WTC11 (cell line): ENCODE results near the gene FYN. TPM values are rescaled to one million over a fixed set of nuclear protein-coding genes. Genes with fewer than 3 reads are reported as not detected.

Source experiments
- ATAC-seq: fragments of 200-7000 bp; cut with Tn5 transposase; 2 replicates; pipeline ENCODE4 v1.10.0; 2021; ENCODE audit warnings: mild to moderate bottlenecking, moderate library complexity
- CTCF ChIA-PET: fragments of 300-600 bp; sonication (Branson Sonifier 250); formaldehyde crosslinking; loops from one replicate; lab custom pipeline; 2021; ENCODE audit warnings: antibody characterized with exemption; lab: Charles Lee
- POLR2A ChIA-PET: fragments of 350-600 bp; sonication (Branson Sonifier 250); formaldehyde crosslinking; loops from one replicate; lab custom pipeline; 2021; ENCODE audit warnings: antibody characterized with exemption; lab: Charles Lee
- DNase-seq: peaks from one replicate; pipeline ENCODE4 v3.0.0; 2021; ENCODE audit warnings: low spot score
- H3K27ac Mint-ChIP-seq: 2 replicates; pipeline ENCODE4 v1.8.0; 2021; ENCODE audit warnings: mixed read lengths
- H3K27me3 Mint-ChIP-seq: 2 replicates; pipeline ENCODE4 v1.8.0; 2021; ENCODE audit warnings: low read depth, mild to moderate bottlenecking, moderate library complexity, mixed read lengths
- H3K36me3 Mint-ChIP-seq: 2 replicates; pipeline ENCODE4 v1.8.0; 2021; ENCODE audit warnings: mixed read lengths
- H3K4me1 Mint-ChIP-seq: 2 replicates; pipeline ENCODE4 v1.8.0; 2022; ENCODE audit warnings: mixed read lengths
- H3K4me3 Mint-ChIP-seq: 2 replicates; pipeline ENCODE4 v1.8.0; 2021; ENCODE audit warnings: mild to moderate bottlenecking, moderate library complexity, mixed read lengths
- H3K9me3 Mint-ChIP-seq: 2 replicates; pipeline ENCODE4 v1.8.0; 2021; ENCODE audit warnings: mixed read lengths
- ARID4B ChIP-seq: sonication (generic); formaldehyde crosslinking; IDR thresholded peaks from 2 replicates; pipeline ENCODE4 v1.8.0; 2023; ENCODE audit warnings: missing genetic modification reagents, mild to moderate bottlenecking, borderline replicate concordance
- ATF2 ChIP-seq: sonication (generic); formaldehyde crosslinking; IDR thresholded peaks from 2 replicates; pipeline ENCODE4 v1.8.1; 2022; ENCODE audit warnings: low read depth, missing genetic modification reagents, borderline replicate concordance
- ATF6 ChIP-seq: sonication (generic); formaldehyde crosslinking; IDR thresholded peaks from 2 replicates; pipeline ENCODE4 v1.8.1; 2023; ENCODE audit warnings: mild to moderate bottlenecking, missing genetic modification reagents
- E2F4 ChIP-seq: sonication (generic); formaldehyde crosslinking; IDR thresholded peaks from 2 replicates; pipeline ENCODE4 v1.8.1; 2022; ENCODE audit warnings: low read depth, mild to moderate bottlenecking, moderate library complexity, missing genetic modification reagents, borderline replicate concordance
- ERG ChIP-seq: fragments of 250-450 bp; sonication (Bioruptor Pico); IDR thresholded peaks from 2 replicates; pipeline ENCODE4 v1.8.0; 2021; ENCODE audit warnings: mild to moderate bottlenecking
- ETV6 ChIP-seq: sonication (generic); formaldehyde crosslinking; IDR thresholded peaks from 2 replicates; pipeline ENCODE4 v1.8.1; 2022; ENCODE audit warnings: mild to moderate bottlenecking, missing genetic modification reagents
- GTF2I ChIP-seq: fragments of 250-450 bp; sonication (Bioruptor Pico); conservative IDR thresholded peaks from 2 replicates; pipeline ENCODE4 v1.4.0; 2021; ENCODE audit warnings: mild to moderate bottlenecking
- JUN ChIP-seq: sonication (generic); formaldehyde crosslinking; IDR thresholded peaks from 2 replicates; pipeline ENCODE4 v1.8.0; 2023; ENCODE audit warnings: mild to moderate bottlenecking, missing genetic modification reagents
- NR1H2 ChIP-seq: sonication (generic); formaldehyde crosslinking; IDR thresholded peaks from 2 replicates; pipeline ENCODE4 v1.9.0; 2021; ENCODE audit warnings: mild to moderate bottlenecking, moderate library complexity, missing genetic modification reagents
- OVOL2 ChIP-seq: fragments of 250-450 bp; sonication (Bioruptor Pico); IDR thresholded peaks from 2 replicates; pipeline ENCODE4 v1.9.0; 2021; ENCODE audit warnings: mild to moderate bottlenecking, borderline replicate concordance
- PRDM15 ChIP-seq: sonication (generic); formaldehyde crosslinking; IDR thresholded peaks from 2 replicates; pipeline ENCODE4 v1.8.0; 2022; ENCODE audit warnings: missing genetic modification reagents
- RELA ChIP-seq: sonication (generic); formaldehyde crosslinking; IDR thresholded peaks from 2 replicates; pipeline ENCODE4 v1.8.1; 2022; ENCODE audit warnings: missing genetic modification reagents, mild to moderate bottlenecking, borderline replicate concordance
- USF1 ChIP-seq: sonication (generic); formaldehyde crosslinking; IDR thresholded peaks from 2 replicates; pipeline ENCODE4 v1.8.0; 2022; ENCODE audit warnings: mild to moderate bottlenecking, missing genetic modification reagents
- ZNF671 ChIP-seq: fragments of 250-450 bp; sonication (Bioruptor Pico); IDR thresholded peaks from 2 replicates; pipeline ENCODE4 v1.8.0; 2021; ENCODE audit warnings: mild to moderate bottlenecking
- total RNA-seq: library from RNA; stranded (reverse); gene quantifications from 3 replicates; pipeline ENCODE4 v1.2.3, GENCODE V29; 2021

The FYN gene
- total RNA-seq, 1 experiment from 2014 or later = 63.9 TPM

GRCh38 chr6:111920578-111920977 lies 47.3 kb upstream of the FYN start:
- H3K4me3 Mint-ChIP-seq = no peak overlapping the region; the same call in 1 of the 2 replicates
- peaks cover 19% of the 10 kb centered on the region for H3K27me3 Mint-ChIP-seq
- H3K9me3 Mint-ChIP-seq = peaks cover 3% of the 10 kb centered on the region; the same call in 1 of the 2 replicates
- TF ChIP-seq E2F4 (CRISPR knock-in tag) = no peak
- no peak for TF ChIP-seq OVOL2 (CRISPR knock-in tag)
- no peak for TF ChIP-seq ERG
- DNase-seq (no peak), ATAC-seq (peak; percentile 83)
- peaks cover 36% of the 10 kb centered on the region for H3K4me1 Mint-ChIP-seq
- POLR2A ChIA-PET = no interaction called here
- no peak overlapping the region for H3K27ac Mint-ChIP-seq
- CTCF ChIA-PET = interaction anchor here (1.3 to 2.3 kb wide), 3 partner anchors 32 to 47 kb away, joined by 3 to 9 read pairs (median 5); partner anchors contain the start of gene FYN
- no peaks in the 10 kb centered on the region for H3K36me3 Mint-ChIP-seq

- Mint-ChIP-seq H3K27ac (no peak overlapping the region), H3K4me1 (peaks cover 38% of the 10 kb centered on the region), H3K4me3 (no peak overlapping the region), H3K27me3 (peaks cover 15% of the 10 kb centered on the region), H3K9me3 (peaks cover 3% of the 10 kb centered on the region; the same call in 1 of the 2 replicates), H3K36me3 (no peaks in the 10 kb centered on the region)
- ChIA-PET CTCF (no interaction called here), POLR2A (no interaction called here)
- TF ChIP-seq ARID4B (CRISPR knock-in tag) = no peak
- TF ChIP-seq ZNF671 (CRISPR knock-in tag) = no peak
- no peak for TF ChIP-seq ATF2 (CRISPR knock-in tag)
- TF ChIP-seq USF1 (CRISPR knock-in tag) = no peak
- TF ChIP-seq GTF2I (CRISPR knock-in tag) = no peak
- TF ChIP-seq JUN (CRISPR knock-in tag) = no peak
- TF ChIP-seq NR1H2 (CRISPR knock-in tag) = no peak
- no peak for TF ChIP-seq ETV6 (CRISPR knock-in tag)
- no peak for TF ChIP-seq PRDM15 (CRISPR knock-in tag)
- no peak for TF ChIP-seq RELA
- no peak for TF ChIP-seq ATF6 (CRISPR knock-in tag)
- ATAC-seq (no peak), DNase-seq (no peak)
Measured at GRCh38 chr6:111918825-111919224, 45.6 kb upstream of the FYN start.
